Sigmoid colon (tissue), 7 donors: ENCODE measurements around the gene EEPD1. TPM values are rescaled to one million over a fixed set of nuclear protein-coding genes. Genes with fewer than 3 reads are reported as not detected.

ENCODE experiments used
- DNase-seq: peaks from one replicate; pipeline ENCODE4 v3.0.0-alpha.2; 2019
- H3K27ac ChIP-seq, 4 donors: fragments of 200-600 bp; sonication (generic); one replicate each; pipeline ENCODE4 v1.5.1; 2016 to 2019; ENCODE audit warnings: mild to moderate bottlenecking in 1 of 4
- H3K27me3 ChIP-seq, 3 donors: fragments of 200-600 bp; sonication (generic); one replicate each; pipeline ENCODE4 v1.5.1; 2019; ENCODE audit warnings: mild to moderate bottlenecking in 1 of 3
- H3K36me3 ChIP-seq, 4 donors: fragments of 200-600 bp; sonication (generic); one replicate each; pipeline ENCODE4 v1.5.1; 2016 to 2019
- H3K4me1 ChIP-seq, 4 donors: fragments of 200-600 bp; sonication (generic); one replicate each; pipeline ENCODE4 v1.5.1; 2017 to 2019
- H3K4me3 ChIP-seq, 4 donors: fragments of 200-600 bp; sonication (generic); one replicate each; pipeline ENCODE4 v1.5.1; 2017 to 2019; ENCODE audit warnings: mild to moderate bottlenecking in 2 of 4, moderate library complexity in 1 of 4
- H3K9me3 ChIP-seq, 4 donors: fragments of 200-600 bp in 3 of 4; sonication (generic) in 3 of 4; one replicate each; pipeline versions ENCODE4 v1.5.1 to v1.6.1; 2013 to 2019
- EP300 ChIP-seq, 4 donors: sonication (generic); formaldehyde crosslinking; IDR thresholded peaks; one replicate each; pipeline ENCODE4 v1.6.1; 2017; ENCODE audit warnings: antibody characterized with exemption in 4 of 4
- POLR2A ChIP-seq, 2 donors: fragments of 450-650 bp; IDR thresholded peaks; one replicate each; pipeline ENCODE4 v1.6.1; 2016; ENCODE audit warnings: antibody characterized with exemption in 2 of 2, mild to moderate bottlenecking in 2 of 2, moderate library complexity in 2 of 2
- POLR2AphosphoS5 ChIP-seq, 4 donors: sonication (generic); formaldehyde crosslinking; IDR thresholded peaks; one replicate each; pipeline ENCODE4 v1.6.1; 2017; ENCODE audit warnings: antibody characterized with exemption in 4 of 4
- WGBS, 2 donors: extraction: QIAGEN DNeasy Blood & Tissue Kit; methylation state at CpG; one replicate each; pipeline ENCODE4 v1.1.7; 2013; 5-methylcytosine and 5-hydroxymethylcytosine counted together
- intact Hi-C: fragments of 100-400 bp; cut with DNase I; formaldehyde crosslinking; loops from one replicate; pipeline ENCODE4 v1.15.1; 2023
- polyA plus RNA-seq, 3 donors: library from polyadenylated mRNA; stranded (reverse); fragments of 200-250 nt; gene quantifications; one replicate each; pipeline ENCODE4 v1.2.3, GENCODE V29; 2013
- small RNA-seq, 3 donors: library from RNA; depleted of rRNA; stranded (forward); fragments of <200 nt; gene quantifications; one replicate each; pipeline ENCODE3, GENCODE V24; 2016
- total RNA-seq, 4 donors: library from RNA; depleted of rRNA; stranded (reverse); fragments of >200 nt; gene quantifications; one replicate each; pipeline ENCODE4 v1.1.0, GENCODE V29; 2016
- TF ChIP-seq, protein P1 (sequence below), 4 experiments: fragments of 450-650 bp in 3 of 4; fragments of 200-600 bp in 1 of 4; IDR thresholded peaks; one replicate each; pipeline ENCODE4 v1.5.1; 2016 to 2019; ENCODE audit warnings: antibody characterized with exemption in 4 of 4, mild to moderate bottlenecking in 3 of 4, moderate library complexity in 2 of 4
- donor health status: healthy with polysubstance abuse.
- donor health status: Bipolar disorder and iron deficiency.
- donor health status: healthy.

The EEPD1 gene
- total and polyA plus RNA-seq, 7 donors, result 6.6 to 18.1 (median 14.3) TPM

DNA sequence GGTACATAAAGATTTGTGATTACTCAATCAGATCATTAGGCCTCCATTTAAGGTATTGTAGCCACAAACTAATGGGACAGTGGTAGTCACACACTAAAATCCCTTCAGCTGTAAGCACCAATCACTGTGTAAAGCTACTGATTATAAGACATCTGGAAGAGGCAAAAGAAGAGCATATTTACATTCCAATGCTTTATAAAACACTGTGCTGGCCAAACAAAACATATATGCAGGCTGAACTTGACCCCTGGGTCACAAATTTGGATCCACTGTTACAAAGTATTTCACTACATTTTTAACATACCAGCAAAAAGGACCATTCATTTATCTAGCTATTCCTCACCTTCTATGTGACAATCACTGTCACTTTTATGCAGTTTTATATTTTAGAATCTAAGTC, 195.2 kb downstream of the EEPD1 start:
- no peak overlapping the region for H3K4me3 ChIP-seq
- no peaks in the 10 kb centered on the region for H3K9me3 ChIP-seq
- no peak for DNase-seq
- H3K27ac ChIP-seq, result no peak overlapping the region
- TF ChIP-seq POLR2A (IDR thresholded peaks at IDR 0.05) (no peak), POLR2AphosphoS5 (IDR thresholded peaks at IDR 0.05) (no peak), EP300 (IDR thresholded peaks at IDR 0.05) (no peak)
- TF ChIP-seq, protein P1, sequence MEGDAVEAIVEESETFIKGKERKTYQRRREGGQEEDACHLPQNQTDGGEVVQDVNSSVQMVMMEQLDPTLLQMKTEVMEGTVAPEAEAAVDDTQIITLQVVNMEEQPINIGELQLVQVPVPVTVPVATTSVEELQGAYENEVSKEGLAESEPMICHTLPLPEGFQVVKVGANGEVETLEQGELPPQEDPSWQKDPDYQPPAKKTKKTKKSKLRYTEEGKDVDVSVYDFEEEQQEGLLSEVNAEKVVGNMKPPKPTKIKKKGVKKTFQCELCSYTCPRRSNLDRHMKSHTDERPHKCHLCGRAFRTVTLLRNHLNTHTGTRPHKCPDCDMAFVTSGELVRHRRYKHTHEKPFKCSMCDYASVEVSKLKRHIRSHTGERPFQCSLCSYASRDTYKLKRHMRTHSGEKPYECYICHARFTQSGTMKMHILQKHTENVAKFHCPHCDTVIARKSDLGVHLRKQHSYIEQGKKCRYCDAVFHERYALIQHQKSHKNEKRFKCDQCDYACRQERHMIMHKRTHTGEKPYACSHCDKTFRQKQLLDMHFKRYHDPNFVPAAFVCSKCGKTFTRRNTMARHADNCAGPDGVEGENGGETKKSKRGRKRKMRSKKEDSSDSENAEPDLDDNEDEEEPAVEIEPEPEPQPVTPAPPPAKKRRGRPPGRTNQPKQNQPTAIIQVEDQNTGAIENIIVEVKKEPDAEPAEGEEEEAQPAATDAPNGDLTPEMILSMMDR (IDR thresholded peaks at IDR 0.05), result no peak
- no peaks in the 10 kb centered on the region for H3K4me1 ChIP-seq
- no peaks in the 10 kb centered on the region for H3K36me3 ChIP-seq
- no peaks in the 10 kb centered on the region for H3K27me3 ChIP-seq
- intact Hi-C loops, result no loop called here

- no peaks in the 10 kb centered on the region for H3K4me1 ChIP-seq
- TF ChIP-seq EP300 (IDR thresholded peaks at IDR 0.05), result no peak
- TF ChIP-seq POLR2AphosphoS5 (IDR thresholded peaks at IDR 0.05), result no peak
- TF ChIP-seq POLR2A (IDR thresholded peaks at IDR 0.05), result no peak
- TF ChIP-seq, protein P1 (IDR thresholded peaks at IDR 0.05), result no peak
- H3K27me3 ChIP-seq, result no peaks in the 10 kb centered on the region
- no peaks in the 10 kb centered on the region for H3K36me3 ChIP-seq
- H3K27ac ChIP-seq, result no peak overlapping the region
- H3K9me3 ChIP-seq, result no peaks in the 10 kb centered on the region
- no peak overlapping the region for H3K4me3 ChIP-seq
- intact Hi-C loops, result no loop called here
- WGBS, 2 donors, result 90 to 91% methylated on average over 3 of the region's 3 CpGs
- no peak for DNase-seq
Observed at GRCh38 chr7:36348771-36349170, 195.7 kb downstream of the EEPD1 start.

DNA sequence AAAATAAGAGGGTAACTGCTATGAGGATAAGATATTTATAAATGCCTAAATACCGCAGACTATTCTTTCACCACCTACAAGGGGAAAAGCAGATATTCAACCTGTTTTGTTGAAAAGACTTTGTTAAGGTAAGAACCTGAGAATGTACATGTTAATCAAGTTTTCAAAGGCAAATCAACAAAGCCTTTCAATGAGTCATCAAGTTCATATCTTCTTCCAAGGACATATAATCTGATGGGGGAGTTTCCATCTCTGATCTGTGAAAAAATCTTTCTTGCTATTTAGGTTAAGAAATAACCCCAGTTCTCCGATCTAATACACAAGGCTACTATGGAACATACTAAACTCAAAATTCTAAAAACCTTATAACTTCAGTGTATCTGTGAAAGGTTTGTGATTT, 196.6 kb downstream of the EEPD1 start:
- intact Hi-C loops, result no loop called here
- DNase-seq, result no peak
- H3K4me3 ChIP-seq, result no peak overlapping the region
- TF ChIP-seq, protein P1 (IDR thresholded peaks at IDR 0.05), result no peak
- H3K4me1 ChIP-seq, result no peaks in the 10 kb centered on the region
- H3K27me3 ChIP-seq, result no peaks in the 10 kb centered on the region
- 93 to 94% methylated on average over 2 of the region's 2 CpGs for WGBS, 2 donors
- H3K36me3 ChIP-seq, result no peaks in the 10 kb centered on the region
- no peak overlapping the region for H3K27ac ChIP-seq
- no peaks in the 10 kb centered on the region for H3K9me3 ChIP-seq

Small RNA genes within 50 kb of the gene (small RNA-seq; reads per million reads assigned to genes)
- gene AC006960.1 (0 reads per million in 3 donors), gene AC007327.1 (0 reads per million in 3 donors), gene RF00019 (0 reads per million in 3 donors)

Other genes starting within 250 kb of the EEPD1 start
- gene ANLN, start 236.6 kb downstream of the EEPD1 start, total RNA-seq, result 10 to 100 TPM in 1 of 4 donors, 1 to 10 TPM in 3; 3.6 to 16.9 (median 4.1) TPM
- gene ANLN, start 236.6 kb downstream of the EEPD1 start, polyA plus RNA-seq, result 10 to 100 TPM in 1 of 3 donors, 1 to 10 TPM in 2; 2.4 to 10.8 (median 5.5) TPM